ENCODE results near the gene MACROD2.

DNA sequence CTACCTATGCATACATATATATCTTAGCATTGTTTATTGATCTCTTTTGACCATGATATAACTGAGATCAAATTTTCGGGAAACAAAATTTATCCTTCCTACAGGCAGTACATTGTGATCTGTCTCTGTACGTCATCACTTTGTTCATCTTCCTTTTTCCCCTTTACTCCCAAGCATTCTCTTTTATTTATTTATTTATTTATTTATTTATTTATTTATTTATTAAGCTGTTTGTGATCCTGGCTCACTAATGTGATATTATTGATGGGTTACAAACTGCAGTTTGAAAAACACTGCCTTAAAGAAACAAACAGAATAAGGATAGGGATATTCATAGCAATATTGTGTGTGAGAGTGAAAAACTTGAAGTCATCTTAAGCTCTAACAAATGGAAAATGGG is 51.2 kb downstream of the MACROD2 start:
- TF ChIP-seq SIN3A (IDR thresholded peaks at IDR 0.05; ENCODE audit: borderline replicate concordance, insufficient read depth, low read length): no peak
- TF ChIP-seq, protein P1, sequence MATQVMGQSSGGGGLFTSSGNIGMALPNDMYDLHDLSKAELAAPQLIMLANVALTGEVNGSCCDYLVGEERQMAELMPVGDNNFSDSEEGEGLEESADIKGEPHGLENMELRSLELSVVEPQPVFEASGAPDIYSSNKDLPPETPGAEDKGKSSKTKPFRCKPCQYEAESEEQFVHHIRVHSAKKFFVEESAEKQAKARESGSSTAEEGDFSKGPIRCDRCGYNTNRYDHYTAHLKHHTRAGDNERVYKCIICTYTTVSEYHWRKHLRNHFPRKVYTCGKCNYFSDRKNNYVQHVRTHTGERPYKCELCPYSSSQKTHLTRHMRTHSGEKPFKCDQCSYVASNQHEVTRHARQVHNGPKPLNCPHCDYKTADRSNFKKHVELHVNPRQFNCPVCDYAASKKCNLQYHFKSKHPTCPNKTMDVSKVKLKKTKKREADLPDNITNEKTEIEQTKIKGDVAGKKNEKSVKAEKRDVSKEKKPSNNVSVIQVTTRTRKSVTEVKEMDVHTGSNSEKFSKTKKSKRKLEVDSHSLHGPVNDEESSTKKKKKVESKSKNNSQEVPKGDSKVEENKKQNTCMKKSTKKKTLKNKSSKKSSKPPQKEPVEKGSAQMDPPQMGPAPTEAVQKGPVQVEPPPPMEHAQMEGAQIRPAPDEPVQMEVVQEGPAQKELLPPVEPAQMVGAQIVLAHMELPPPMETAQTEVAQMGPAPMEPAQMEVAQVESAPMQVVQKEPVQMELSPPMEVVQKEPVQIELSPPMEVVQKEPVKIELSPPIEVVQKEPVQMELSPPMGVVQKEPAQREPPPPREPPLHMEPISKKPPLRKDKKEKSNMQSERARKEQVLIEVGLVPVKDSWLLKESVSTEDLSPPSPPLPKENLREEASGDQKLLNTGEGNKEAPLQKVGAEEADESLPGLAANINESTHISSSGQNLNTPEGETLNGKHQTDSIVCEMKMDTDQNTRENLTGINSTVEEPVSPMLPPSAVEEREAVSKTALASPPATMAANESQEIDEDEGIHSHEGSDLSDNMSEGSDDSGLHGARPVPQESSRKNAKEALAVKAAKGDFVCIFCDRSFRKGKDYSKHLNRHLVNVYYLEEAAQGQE (IDR thresholded peaks at IDR 0.05; ENCODE audit: insufficient read depth in 1 of 2, low read depth in 2 of 2, low read length in 2 of 2): no peak
- no peak for TF ChIP-seq TAF1 (IDR thresholded peaks at IDR 0.05; ENCODE audit: borderline replicate concordance, insufficient read depth, low read length)
